Endothelial cell of umbilical vein (primary cell): ENCODE results near the gene FAM78A.

Experiments used
- EZH2 ChIP-seq: IDR thresholded peaks from 2 replicates; pipeline ENCODE4 v1.6.1; 2012; ENCODE audit warnings: borderline replicate concordance, low read depth, mild to moderate bottlenecking, moderate library complexity, low read length, inconsistent platforms; ENCODE audit not compliant: severe bottlenecking
- FOS ChIP-seq: IDR thresholded peaks from 2 replicates; pipeline ENCODE4 v1.6.1; 2011; ENCODE audit warnings: mild to moderate bottlenecking, low read length, moderate library complexity, borderline replicate concordance; ENCODE audit not compliant: insufficient read depth
- GATA2 ChIP-seq: IDR thresholded peaks from 2 replicates; pipeline ENCODE4 v1.7.0; 2011; ENCODE audit warnings: low read depth, mild to moderate bottlenecking, moderate library complexity, mixed read lengths, low read length; ENCODE audit not compliant: insufficient read length, insufficient read depth
- JUN ChIP-seq: IDR thresholded peaks from 2 replicates; pipeline ENCODE4 v1.6.1; 2011; ENCODE audit warnings: borderline replicate concordance, low read depth; ENCODE audit not compliant: insufficient read length, insufficient read depth
- MYC ChIP-seq: IDR thresholded peaks from one replicate; pipeline ENCODE4 v1.6.1; 2011; ENCODE audit warnings: mild to moderate bottlenecking, low read depth, low read length
- POLR2A ChIP-seq: IDR thresholded peaks from 2 replicates; pipeline ENCODE4 v1.6.1; 2012; ENCODE audit warnings: low read depth, mild to moderate bottlenecking, control low read depth, low read length
- POLR2AphosphoS5 ChIP-seq: IDR thresholded peaks from 2 replicates; pipeline ENCODE4 v1.6.1; 2012; ENCODE audit warnings: low read depth, mild to moderate bottlenecking, control low read depth, low read length, moderate library complexity; ENCODE audit not compliant: insufficient read depth
- TF ChIP-seq, protein P1 (sequence below), 2 donors: IDR thresholded peaks; 1 replicate in 1 of 2; 2 replicates in 1 of 2; pipeline ENCODE4 v1.5.1; 2011; ENCODE audit warnings: low read length in 2 of 2, mild to moderate bottlenecking in 2 of 2, moderate library complexity in 2 of 2, control low read depth in 1 of 2, inconsistent platforms in 1 of 2, low read depth in 1 of 2; ENCODE audit not compliant: insufficient read depth in 1 of 2; ENCODE audit errors: extremely low read depth in 1 of 2
- TF ChIP-seq, protein P2 (sequence below): IDR thresholded peaks from 2 replicates; pipeline ENCODE4 v1.6.1; 2011; ENCODE audit not compliant: insufficient read depth, insufficient read length

DNA sequence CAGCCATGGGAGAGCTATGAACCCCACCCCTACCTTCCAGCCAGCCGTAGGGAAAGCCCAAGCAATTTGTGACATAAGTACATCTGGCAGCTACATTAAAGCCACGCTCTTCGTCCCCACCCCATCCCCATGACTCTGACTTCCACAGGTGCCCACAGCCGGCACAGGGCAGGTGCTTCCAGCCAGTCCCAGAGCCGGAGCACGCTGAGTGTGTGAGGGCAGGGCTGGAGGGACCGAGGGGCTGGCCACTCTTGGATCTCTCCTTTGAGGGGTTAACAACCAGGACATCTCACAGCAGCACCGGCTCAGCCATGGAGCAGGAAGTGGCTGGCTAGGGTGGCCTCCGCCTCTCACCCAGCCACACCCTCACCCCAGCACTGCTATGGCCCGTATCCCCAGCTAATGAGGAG lies 2.4 kb upstream of the FAM78A start:
- TF ChIP-seq, protein P1, sequence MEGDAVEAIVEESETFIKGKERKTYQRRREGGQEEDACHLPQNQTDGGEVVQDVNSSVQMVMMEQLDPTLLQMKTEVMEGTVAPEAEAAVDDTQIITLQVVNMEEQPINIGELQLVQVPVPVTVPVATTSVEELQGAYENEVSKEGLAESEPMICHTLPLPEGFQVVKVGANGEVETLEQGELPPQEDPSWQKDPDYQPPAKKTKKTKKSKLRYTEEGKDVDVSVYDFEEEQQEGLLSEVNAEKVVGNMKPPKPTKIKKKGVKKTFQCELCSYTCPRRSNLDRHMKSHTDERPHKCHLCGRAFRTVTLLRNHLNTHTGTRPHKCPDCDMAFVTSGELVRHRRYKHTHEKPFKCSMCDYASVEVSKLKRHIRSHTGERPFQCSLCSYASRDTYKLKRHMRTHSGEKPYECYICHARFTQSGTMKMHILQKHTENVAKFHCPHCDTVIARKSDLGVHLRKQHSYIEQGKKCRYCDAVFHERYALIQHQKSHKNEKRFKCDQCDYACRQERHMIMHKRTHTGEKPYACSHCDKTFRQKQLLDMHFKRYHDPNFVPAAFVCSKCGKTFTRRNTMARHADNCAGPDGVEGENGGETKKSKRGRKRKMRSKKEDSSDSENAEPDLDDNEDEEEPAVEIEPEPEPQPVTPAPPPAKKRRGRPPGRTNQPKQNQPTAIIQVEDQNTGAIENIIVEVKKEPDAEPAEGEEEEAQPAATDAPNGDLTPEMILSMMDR (IDR thresholded peaks at IDR 0.05; ENCODE audit: extremely low read depth in 1 of 2, insufficient read depth in 1 of 2, low read depth in 1 of 2, low read length in 2 of 2) = no peak
- TF ChIP-seq POLR2A (no peak), EZH2 (no peak), JUN (no peak), FOS (no peak), POLR2AphosphoS5 (no peak), MYC (no peak), GATA2 (no peak)
- TF ChIP-seq, protein P2, sequence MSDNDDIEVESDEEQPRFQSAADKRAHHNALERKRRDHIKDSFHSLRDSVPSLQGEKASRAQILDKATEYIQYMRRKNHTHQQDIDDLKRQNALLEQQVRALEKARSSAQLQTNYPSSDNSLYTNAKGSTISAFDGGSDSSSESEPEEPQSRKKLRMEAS = no peak
